GM08714 (cell line): ENCODE measurements around the gene HTR3E.
"Not testable (repeated sequence)": the region's sequence is repeated elsewhere in the genome, so short reads cannot be mapped to it uniquely, and the experiment has no call there.

Source experiments
- H3K4me3 ChIP-seq: fragments of 200-500 bp; sonication (Bioruptor generic); 2 replicates; pipeline ENCODE4 v1.5.1; 2014; ENCODE audit warnings: mild to moderate bottlenecking, low read length, inconsistent platforms
- ZNF274 ChIP-seq: IDR thresholded peaks from 2 replicates; pipeline ENCODE4 v1.6.1; 2012; ENCODE audit warnings: mild to moderate bottlenecking, low read depth, low read length

HTR3E gene

GRCh38 chr3:184134746-184135148 is 37.9 kb downstream of the HTR3E start:
- H3K4me3 ChIP-seq = peak overlapping the region; percentile 95
- no peak for TF ChIP-seq ZNF274

GRCh38 chr3:184135149-184135910 is 38.5 kb downstream of the HTR3E start, which contains the start of gene EIF2B5:
Gene EIF2B5, plus strand, starts transcription at chr3:184135358. Its CDS starts 28 bp downstream, at chr3:184135386.
- H3K4me3 ChIP-seq = peak within 1 kb of the TSS; percentile 95
- TF ChIP-seq ZNF274 = no peak

GRCh38 chr3:184135911-184136260 is 39.0 kb downstream of the HTR3E start:
- H3K4me3 ChIP-seq = peak overlapping the region; percentile 95
- TF ChIP-seq ZNF274 = no peak

- H3K4me3 ChIP-seq = no peak overlapping the region
- no peak for TF ChIP-seq ZNF274
Measured at GRCh38 chr3:184140436-184140835, 43.6 kb downstream of the HTR3E start.

- TF ChIP-seq ZNF274 = no peak
Measured at GRCh38 chr3:184142199-184142598, 45.3 kb downstream of the HTR3E start.

GRCh38 chr3:184143327-184143726 is 46.5 kb downstream of the HTR3E start:
- no peak overlapping the region for H3K4me3 ChIP-seq
- TF ChIP-seq ZNF274 = no peak

More at GRCh38 chr3:184142199-184142598, 45.3 kb downstream of the HTR3E start:
- no peak overlapping the region for H3K4me3 ChIP-seq

GRCh38 chr3:184144505-184144904 is 47.6 kb downstream of the HTR3E start:
- TF ChIP-seq ZNF274 = no peak
- H3K4me3 ChIP-seq = no peak overlapping the region

- TF ChIP-seq ZNF274 = no peak
- H3K4me3 ChIP-seq = no peak overlapping the region
Measured at GRCh38 chr3:184145111-184145524, 48.3 kb downstream of the HTR3E start.

GRCh38 chr3:184145751-184146270 is 48.9 kb downstream of the HTR3E start:
- H3K4me3 ChIP-seq = no peak overlapping the region
- no peak for TF ChIP-seq ZNF274

- no peak for TF ChIP-seq ZNF274
- H3K4me3 ChIP-seq = no peak overlapping the region
Measured at GRCh38 chr3:184148076-184148475, 51.2 kb downstream of the HTR3E start.

- H3K4me3 ChIP-seq = no peak overlapping the region
- no peak for TF ChIP-seq ZNF274
Measured at GRCh38 chr3:184149123-184149522, 52.3 kb downstream of the HTR3E start.

GRCh38 chr3:184149770-184150169 is 52.9 kb downstream of the HTR3E start:
- not testable (repeated sequence) for H3K4me3 ChIP-seq

- H3K4me3 ChIP-seq = peak within 1 kb of the TSS; percentile 81
- no peak for TF ChIP-seq ZNF274
Measured at GRCh38 chr3:184154885-184155643, 58.2 kb downstream of the HTR3E start, which contains the start of gene DVL3. Gene DVL3, plus strand, starts transcription at chr3:184155377. Its CDS starts 259 bp downstream, at chr3:184155636.

- H3K4me3 ChIP-seq = peak overlapping the region; percentile 81
- TF ChIP-seq ZNF274 = no peak
Measured at GRCh38 chr3:184155644-184156521, 59.0 kb downstream of the HTR3E start.
